GM21360 (cell line): Measurements from ENCODE around the gene KRTAP5-4.
"Not testable (repeated sequence)": the region's sequence is repeated elsewhere in the genome, so short reads cannot be mapped to it uniquely, and the experiment has no call there.

Experiments
- ATAC-seq: cut with Tn5 transposase; IDR thresholded peaks from one replicate; pipeline ENCODE4 v1.9.1; 2021; ENCODE audit warnings: mild to moderate bottlenecking, moderate library complexity; ENCODE audit not compliant: unreplicated experiment

The KRTAP5-4 gene

DNA sequence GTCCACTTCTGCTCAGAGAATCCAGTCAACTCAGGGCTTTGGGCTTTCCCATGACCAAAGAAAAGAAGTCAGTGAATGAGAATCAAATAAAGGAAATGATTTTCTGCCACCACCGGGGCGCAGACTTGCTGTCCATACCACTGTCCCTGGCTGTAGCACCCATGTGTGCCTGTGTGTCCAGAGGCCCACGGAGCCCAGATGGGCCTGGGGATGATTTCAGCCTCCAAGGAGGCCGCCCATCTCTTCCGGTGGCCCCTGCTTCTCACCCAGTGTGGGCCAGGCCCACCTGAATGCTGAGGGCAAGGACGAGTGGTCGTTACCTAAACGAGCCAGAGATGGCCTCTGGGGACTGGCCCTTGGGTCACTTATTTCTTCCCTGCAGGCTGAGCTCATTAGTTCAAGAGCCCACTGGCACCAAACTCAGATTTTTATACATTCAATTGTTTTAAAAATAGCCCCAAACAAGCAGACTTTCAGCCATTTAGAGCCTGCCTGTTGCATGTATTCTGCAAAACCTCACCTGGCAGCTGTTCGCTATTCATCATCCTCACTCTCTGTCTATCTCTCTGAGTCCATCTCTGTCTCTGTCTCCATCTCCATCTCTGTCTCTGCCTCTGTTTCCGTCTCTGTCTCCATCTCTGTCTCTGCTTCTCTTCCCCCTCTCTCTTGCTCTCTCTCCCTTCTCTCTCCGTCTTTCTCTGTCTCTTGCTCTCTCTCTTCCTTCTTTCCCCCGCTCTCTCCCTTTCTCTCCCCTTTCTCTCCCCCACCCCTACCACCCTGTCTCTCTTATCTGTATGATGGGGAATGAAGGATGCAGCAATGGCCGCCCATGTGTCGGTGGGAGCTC is 31.8 kb upstream of the KRTAP5-4 start:
- no peak for ATAC-seq

DNA sequence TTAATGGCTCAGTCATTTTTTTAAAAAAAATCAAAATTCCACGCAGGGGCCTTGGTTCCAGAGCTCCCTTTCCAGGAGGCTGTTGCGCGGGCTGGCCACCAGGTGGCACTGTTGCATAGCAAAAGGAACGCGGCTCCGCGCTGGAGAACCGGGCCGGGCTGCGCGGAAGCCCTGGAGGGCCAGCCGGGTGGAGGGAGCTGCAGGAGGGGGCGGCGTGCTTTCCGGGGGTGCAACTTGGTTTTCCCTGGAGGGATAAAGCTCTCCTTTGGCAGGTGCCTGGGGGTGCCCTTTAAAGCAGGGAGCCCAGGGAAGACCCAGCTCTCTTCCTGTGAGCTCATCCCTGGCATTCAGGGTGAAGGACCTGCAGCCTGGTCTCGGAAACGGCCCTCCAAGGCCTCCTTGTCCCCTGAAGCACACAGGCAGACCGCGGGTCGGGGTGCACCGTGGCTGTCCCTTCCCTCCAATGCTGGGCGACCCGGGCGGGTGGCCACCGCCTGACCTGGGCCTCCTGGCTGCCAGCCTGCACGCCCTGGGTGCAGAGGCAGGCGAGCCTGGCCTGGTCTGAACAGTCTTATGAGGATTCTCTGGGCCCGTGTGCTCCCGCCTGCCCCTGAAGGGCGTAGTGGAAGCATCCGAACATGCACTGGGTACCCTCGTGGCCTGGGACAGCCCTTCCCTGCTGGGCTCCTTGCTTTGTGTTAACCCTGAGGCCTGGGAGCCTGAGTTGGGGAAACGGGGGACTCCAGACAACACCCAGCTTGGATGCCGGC is 31.0 kb upstream of the KRTAP5-4 start:
- no peak for ATAC-seq

DNA sequence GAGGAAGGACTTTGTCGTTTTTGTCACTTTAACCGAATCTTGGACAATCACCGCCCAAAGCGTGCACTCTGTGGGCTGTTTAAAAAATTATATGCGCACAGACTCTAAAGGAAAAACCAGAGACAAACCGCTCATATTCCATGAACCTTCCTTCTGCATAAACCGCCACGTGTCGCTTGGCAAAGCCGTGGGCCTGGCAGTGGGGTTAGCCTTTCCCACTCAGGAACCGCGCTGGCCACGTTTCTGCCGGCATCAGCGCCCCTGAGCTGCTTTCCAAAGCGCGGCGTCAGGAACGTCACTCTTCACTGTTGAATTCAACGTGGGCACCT is 30.5 kb upstream of the KRTAP5-4 start:
- ATAC-seq, result no peak

DNA sequence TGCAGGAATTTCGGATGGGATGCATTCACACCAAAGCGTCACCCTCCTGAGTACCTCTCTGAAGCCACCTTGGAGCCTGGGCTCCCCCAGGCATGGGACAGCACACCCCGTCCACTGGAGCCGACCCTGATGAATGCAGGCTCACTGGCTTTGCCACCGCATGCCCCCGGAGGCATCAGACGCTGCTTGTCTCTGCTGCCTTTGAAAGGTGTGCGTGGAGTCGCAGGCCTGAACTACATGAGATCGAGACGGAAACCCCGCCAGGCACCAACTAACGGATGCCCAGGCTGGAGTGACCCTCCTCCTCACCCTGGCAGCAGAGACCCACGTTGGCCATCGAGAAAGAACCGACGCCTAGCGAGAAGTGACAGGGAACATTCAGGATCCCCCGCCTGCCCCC is 30.1 kb upstream of the KRTAP5-4 start:
- ATAC-seq, result no peak

DNA sequence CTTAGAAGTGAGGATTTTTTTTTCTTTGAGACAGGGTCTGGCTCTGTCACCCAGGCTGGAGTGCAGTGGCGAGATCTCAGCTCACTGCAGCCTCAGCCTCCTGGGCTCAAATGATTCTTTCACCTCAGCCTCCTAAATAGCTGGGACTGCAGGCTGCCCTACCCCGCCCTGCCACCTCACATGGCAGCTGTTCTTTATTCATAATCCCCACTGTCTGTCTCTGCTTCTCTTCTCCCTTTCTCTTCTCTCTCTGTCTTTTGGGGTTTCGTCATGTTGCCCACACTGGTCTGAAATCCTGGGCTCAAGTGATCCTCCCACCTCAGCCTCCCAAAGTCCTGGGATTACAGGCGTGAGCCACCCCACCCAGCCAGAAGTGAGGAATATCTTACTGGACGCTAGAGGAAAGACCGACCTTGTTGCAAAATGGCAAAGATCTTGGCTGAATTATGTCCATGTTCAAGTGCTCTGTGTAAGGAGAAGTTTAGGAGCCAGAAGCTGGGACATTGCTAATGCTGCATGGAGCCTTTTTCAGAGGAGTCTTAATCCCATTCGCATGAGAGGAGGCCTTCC is 29.6 kb upstream of the KRTAP5-4 start:
- ATAC-seq, result no peak

DNA sequence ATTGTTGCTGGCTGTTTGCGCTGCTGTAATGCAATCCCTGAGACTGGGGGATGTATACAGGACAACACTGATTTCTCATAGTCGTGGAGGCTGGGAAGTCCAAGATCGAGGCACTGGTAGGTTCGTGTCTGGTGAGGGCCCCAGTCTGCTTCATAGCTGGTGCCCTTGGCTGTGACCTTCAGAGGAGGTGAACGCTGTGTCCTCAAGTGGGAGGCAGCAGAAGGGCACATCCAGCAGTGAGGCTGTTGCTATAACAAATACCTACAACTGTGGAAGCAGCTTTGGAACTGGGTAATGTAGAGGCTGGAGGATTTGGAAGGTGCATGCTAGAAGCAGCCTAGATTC is 29.0 kb upstream of the KRTAP5-4 start:
- no peak for ATAC-seq

DNA sequence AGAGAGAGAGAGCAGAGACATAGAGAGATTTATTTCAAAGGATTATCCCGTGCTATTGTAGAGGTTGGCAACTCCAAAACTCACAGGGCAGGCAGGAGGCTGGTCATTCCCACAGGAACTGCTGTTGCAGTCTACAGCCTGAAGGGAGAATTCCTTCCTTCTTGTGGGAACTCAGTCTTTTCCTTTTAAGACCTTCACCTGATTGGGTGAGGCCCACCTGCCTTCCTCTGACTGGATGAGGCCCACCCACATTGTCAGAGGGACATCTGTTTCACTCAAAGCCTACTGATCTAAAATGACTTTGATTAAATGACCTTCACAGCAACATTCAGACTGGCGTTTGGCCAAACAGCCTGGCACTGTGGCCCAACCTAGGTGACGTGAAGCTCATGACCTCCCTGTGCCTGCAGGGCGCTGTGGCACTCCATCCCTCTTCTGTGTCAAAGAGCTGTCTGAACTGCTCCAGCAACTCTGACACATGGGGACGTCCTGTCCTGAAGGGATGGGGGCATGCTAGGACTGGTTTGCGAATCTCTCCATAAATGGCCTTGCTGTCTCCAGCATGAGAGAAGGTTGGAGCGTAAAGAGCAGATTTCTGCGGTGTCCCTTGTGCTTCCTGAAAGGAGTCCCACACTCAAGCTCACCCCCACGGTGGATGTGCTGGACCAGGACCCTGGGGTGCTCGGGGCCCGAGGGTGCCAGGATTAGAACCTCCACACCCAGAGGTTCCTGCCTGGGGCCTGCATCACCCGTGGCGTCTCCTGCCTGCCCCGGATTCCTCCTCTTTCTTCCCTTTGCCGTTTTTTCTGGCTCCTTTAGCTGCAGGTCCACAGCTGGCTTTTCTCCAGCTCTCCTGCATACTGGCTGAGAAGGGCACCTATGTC is 28.3 kb upstream of the KRTAP5-4 start:
- ATAC-seq, result no peak

DNA sequence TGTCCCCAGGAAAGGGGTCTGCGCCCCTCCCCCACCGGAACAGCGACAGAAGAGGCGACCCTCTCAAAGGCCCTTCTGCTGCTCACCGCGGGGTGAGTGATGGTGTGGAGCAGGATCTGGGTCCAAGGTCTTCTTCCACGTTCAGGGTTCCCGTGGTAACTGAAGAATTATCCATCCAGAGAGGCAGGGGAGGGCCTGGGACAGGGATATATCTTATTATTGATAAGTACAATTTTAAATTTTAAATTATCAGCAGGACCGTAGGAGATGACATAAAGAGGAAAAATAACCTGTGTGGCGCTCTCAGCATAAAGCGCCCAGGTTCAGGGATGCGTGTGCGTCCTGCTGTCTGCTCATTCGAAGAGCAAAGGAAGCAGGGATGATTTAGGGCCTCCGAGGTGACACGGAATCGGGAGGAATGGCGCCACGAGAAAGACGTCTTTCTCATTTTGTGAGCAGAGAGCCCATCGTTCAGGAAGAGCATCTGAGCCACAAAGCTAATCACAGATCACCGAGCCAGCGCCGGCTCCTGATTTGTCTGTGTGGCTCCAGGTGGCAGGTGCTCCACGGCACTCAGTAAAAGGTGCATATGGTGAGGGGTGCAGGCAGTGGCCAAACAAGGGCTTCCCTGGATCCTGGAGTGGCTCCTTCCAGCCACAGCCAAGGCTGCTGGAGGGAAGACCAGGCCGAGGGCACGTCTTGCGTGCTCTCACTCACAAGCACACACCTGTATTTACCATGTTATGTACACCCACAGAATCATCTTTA is 26.9 kb upstream of the KRTAP5-4 start:
- no peak for ATAC-seq

DNA sequence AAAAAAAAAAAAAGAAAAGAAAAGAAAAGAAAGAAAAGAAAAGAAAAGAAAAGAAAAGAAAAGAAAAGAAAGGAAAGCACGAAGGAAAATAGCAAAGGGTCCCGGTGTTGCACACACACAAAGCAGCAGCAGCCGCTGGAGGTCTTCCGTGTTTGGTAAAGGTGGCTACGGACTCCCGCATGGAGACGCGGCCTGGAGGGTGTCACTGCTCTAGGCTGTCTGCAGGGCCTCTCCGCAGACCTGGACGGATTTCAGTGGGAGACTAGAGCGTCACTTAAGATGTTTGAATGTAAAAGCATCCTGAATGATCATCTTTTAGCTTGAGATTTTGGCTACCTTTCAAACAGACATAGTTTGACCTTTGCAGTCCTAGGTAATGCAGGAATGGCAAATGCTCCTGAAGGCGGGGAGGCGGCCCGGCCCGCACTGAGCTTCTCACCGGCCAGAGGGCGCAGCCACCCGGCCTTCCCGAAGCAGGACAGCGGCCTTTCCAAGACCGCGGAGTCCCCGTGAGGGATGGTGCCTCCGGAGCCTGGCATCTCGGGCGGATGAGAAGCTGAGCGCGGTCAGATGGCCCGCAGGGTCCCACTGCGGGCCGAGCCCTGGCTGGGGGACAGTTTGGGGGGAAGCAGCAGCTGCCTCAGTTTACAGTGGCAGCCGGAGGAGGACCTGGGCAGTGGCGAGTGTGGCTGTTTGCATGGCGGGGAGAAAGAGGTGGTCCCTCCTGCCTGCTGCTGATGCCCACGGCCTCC is 26.1 kb upstream of the KRTAP5-4 start:
- ATAC-seq, result no peak

DNA sequence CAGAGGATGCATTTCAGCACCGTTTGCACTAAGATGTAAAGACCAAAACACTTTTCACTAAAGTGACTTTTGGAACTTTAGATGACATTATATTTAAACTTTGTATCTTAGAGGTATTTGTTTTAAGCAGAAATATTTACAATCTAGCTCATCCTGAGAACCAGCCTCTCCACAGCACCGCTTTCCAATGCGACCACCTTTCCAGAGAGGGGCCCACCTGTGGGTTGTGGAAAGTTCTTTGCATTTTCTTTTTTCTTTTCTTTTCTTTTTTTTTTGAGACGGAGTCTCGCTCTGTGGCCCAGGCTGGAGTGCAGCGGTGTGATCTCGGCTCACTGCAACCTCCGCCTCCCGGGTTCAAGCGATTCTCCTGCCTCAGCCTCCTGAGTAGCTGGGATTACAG is 24.6 kb upstream of the KRTAP5-4 start:
- not testable (repeated sequence) for ATAC-seq

DNA sequence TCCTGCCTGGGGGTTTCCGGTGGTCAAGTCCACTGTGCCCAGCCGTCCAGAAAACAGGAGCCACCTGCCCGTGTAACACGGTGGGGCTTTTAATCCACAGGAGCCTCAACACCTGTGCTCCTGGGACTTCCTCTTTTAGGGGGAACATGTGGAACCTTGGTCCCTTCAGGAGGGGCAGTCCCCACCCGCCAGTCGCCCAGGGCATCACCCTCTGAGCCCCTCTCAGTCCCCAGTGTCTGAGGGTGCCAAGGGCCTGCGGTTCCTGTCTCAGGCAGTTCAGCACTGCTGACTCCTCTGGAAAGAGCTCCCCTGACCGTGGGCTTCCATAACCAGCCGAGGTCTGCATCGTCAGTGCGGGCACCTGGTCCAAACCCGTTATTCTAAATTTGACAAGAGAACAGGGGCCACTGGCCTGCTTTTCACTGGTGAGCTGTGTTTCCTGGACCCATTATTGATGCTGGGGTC is 23.5 kb upstream of the KRTAP5-4 start:
- no peak for ATAC-seq

DNA sequence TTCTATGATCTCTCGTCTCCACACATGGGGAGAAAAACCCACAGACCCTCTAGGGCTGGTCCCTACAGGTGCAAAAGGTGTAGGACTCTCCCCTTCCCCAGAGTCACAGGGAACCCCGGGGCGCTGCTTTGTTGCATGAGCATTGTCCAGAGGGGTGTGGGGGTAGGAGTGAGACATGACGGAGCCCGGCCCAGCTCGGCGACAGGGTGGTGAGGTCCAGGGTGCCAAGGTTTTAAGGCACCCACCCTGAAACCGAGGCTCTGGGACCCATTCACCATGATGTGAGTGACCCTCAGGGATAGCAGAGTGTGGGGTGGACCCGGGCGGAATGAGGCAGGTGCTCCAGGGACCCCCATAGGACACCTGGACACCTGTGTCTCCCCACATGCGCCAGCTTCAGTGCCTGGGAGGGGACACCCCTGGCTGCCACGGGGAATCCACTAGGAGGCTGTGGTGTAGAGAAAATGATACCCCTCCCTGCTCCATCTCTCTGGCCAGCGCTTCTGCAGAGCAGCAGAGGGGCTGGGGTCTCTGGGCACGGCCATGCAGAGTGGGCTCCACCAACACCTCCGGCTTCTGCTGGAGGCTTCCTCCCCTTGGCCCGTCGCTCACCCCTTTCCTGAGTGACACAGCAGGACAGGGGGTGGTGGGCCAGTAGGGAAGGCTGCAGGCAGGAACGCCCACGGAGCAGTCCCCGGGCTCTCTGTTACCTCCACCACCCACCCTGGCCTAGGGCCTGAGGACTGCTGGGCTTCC is 22.8 kb upstream of the KRTAP5-4 start:
- no peak for ATAC-seq

DNA sequence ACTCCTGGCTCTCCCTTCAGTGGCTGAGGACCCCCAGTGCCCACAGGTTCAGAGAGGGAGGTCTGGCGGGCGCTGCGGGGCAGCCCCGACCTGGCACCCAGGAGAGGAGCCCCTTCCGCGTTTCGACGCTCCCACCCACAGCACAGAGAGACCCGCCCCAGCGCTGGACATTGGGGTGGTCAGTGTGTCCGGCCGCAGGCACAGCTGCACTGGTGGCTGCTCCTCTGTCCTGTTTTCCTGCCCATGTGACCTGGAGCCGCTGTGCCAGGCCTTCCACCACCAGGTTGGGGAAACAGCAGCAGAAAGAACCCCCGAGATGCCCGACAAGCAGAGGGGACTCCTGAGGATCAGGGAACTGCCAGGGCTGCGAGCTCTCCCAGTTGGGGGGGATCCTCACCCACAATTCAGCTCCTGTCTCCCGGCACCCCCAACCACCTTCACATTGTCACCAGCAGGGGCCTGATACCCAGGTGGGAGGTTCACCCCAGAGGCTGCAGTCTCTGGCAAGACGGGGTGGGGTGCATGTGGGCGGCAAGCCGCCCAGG is 21.3 kb upstream of the KRTAP5-4 start:
- no peak for ATAC-seq

DNA sequence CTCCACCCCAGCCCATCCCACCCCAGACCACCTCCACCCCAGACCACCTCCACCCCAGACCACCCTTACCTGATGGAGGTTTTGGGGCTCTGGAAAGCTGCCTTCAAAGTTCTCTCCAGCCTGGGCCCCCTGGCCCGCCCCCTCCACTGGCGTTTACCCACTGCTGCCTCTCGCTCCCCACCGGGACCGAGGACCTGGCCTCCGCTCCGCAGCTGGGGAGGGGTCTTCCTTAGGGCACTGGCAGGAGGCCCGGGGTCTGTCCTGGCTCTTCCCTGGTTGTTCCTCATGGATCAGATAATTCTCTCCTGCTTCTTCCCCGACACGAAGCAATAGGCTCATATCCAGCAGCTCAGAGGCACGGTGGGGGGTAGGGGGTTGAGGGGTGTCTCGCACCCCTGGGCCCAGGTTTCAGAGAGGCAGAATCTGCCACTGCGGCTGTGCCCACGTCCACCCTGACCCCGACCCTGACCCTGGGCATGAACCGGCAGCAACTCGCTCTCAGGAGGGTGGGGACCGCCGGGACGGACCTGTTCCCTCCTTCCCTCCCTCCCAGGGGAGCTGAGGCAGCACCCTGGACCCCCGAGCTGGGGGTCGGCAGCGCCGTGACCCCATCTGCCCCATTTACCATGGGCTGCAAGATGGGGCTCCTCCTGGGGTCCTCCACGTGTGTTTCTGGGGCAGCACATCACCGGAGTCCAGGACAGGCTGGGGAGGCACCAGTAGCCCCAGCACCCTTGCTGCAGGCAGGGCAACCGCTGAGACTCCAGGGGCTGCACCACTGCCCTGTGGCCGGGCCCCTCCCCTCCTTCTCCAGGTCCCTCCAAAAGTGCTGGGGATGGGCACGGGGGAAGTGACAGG is 20.6 kb upstream of the KRTAP5-4 start:
- ATAC-seq, result no peak

DNA sequence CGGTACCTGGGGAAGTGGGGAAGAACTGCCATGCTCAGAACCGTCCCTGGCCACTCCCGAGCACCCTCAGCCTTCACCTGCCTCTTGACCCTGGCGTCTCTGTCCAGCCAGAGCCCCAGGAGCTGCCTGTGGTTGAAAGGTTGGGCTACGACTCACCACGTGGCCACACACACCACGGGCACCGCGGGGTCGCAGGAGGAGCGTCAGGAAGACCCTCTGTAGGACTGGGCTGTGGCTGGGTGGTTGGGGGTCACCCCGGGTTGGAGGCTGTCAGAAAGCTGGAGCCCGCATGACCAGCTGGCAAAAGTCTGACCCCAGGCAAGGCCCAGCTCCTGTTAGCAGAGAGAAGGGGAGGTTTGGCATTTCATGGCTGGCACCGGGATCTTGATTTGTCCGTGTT is 19.2 kb upstream of the KRTAP5-4 start:
- ATAC-seq, result no peak

DNA sequence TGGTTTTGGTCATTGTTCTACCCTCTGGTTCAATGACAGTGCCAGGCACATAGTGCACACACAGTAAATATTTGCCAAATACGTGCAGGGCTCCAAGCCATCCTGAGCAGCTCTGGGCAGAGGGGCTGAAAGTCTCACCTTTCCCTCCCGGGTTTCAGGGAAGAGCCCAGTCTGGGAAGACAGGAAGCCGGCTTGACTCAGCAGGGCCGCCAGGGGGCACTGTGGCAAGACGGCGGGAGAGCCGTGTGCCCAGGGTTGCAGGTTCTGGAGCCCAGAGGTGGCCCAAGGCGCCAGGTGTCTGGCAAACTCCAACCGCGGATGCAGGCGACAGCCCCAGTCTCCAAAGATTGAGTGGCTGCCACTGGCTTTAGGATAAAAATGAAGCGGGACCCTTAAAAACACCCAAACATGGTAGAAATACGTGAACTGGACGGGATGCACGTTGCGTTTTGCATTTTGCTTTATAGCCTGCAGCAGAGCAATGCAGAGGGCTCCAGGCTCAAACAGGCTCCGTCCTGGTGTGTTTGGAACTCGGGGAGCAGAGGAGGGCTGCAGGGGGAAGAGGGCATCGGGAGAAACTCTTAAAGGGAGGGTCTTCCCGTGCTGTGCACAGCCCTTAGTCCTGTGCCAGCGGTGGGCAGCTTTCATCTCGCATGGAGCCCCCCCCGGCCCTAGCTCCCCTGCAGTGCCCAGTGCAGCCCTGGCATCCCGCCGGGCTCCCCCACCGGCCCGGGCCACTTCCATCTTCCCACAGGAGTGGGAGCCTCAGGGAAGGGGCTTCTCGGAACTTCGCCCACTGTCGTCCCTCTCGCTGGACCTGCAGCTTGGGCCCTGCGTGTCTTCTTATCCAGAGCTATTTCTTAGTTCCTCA is 18.4 kb upstream of the KRTAP5-4 start:
- no peak for ATAC-seq

DNA sequence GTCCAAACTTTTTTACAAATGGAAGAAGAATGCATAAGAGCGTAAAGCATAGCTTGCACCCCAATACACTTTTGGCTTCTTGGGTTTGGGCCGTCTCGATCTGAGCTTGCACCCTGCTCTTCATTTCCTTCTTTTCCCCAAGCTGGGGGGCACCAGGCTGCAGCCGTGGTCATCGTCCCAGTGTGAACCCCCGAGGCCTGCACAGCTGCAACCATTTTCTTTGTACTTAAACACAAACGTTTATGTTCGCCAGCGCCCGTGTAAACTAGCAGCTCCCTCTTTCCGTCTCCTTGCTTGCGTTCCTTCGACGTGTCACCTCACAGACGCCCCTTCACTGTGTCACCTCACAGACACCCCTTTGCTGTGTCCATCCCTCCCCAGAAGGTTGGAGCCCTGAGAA is 17.7 kb upstream of the KRTAP5-4 start:
- ATAC-seq, result no peak
